T-cell (primary cell): ENCODE data around the gene ALX4. TPM values are rescaled to one million over a fixed set of nuclear protein-coding genes. Genes with fewer than 3 reads are reported as not detected.

ENCODE experiments used
- ATAC-seq, 4 experiments: fragments of 200-7000 bp in 3 of 4; fragments of 150-1000 bp in 1 of 4; cut with Tn5 transposase; replicated peaks in 1 of 4; 1 replicate in 3 of 4; 2 replicates in 1 of 4; pipeline ENCODE4 v1.10.0; 2021; ENCODE audit warnings: moderate library complexity in 3 of 4, mild to moderate bottlenecking in 2 of 4, moderate number of reproducible peaks in 1 of 4
- CTCF ChIA-PET, 2 donors: fragments of 300-600 bp; sonication (Branson Sonifier 250); formaldehyde crosslinking; loops; one replicate each; lab custom pipeline; 2022; ENCODE audit warnings: antibody characterized with exemption in 2 of 2; lab: Charles Lee
- POLR2A ChIA-PET, 2 donors: fragments of 300-600 bp; sonication (Branson Sonifier 250); formaldehyde crosslinking; loops; one replicate each; lab custom pipeline; 2022; ENCODE audit warnings: antibody characterized with exemption in 2 of 2; lab: Charles Lee
- DNase-seq, 35 experiments: peaks; one replicate each; pipeline versions ENCODE4 v3.0.0 to v3.0.0-alpha.2; 2013 to 2023
- H3K27ac ChIP-seq: one replicate; pipeline ENCODE4 v1.5.1; 2013; ENCODE audit warnings: low read length
- H3K27me3 ChIP-seq, 2 experiments: replicated peaks in 1 of 2; 1 replicate in 1 of 2; 2 replicates in 1 of 2; pipeline versions ENCODE4 v1.6.1 to v1.7.0; 2013; ENCODE audit warnings: low read length in 1 of 2, mixed read lengths in 1 of 2; ENCODE audit not compliant: control insufficient read depth in 2 of 2, insufficient read depth in 2 of 2; ENCODE audit errors: extremely low read depth in 1 of 2
- H3K36me3 ChIP-seq, 2 donors: 1 replicate in 1 of 2; 2 replicates in 1 of 2; pipeline versions ENCODE4 v1.6.1 to v1.7.0; 2013; ENCODE audit warnings: low read length in 1 of 2; ENCODE audit not compliant: control insufficient read depth in 2 of 2, insufficient read depth in 1 of 2; ENCODE audit errors: extremely low read depth in 1 of 2
- H3K4me1 ChIP-seq, 2 experiments: 1 replicate in 1 of 2; 2 replicates in 1 of 2; pipeline versions ENCODE4 v1.6.1 to v1.7.0; 2013; ENCODE audit warnings: low read length in 2 of 2, mixed read lengths in 1 of 2; ENCODE audit not compliant: insufficient read depth in 2 of 2, control insufficient read depth in 1 of 2; ENCODE audit errors: extremely low read depth in 1 of 2
- H3K4me3 ChIP-seq, 2 donors: 1 replicate in 1 of 2; 2 replicates in 1 of 2; pipeline versions ENCODE4 v1.5.1 to v1.7.0; 2013; ENCODE audit warnings: mild to moderate bottlenecking in 2 of 2, low read length in 1 of 2, moderate library complexity in 1 of 2; ENCODE audit not compliant: control insufficient read depth in 1 of 2; ENCODE audit errors: extremely low read depth in 1 of 2
- H3K9me3 ChIP-seq: 2 replicates; pipeline ENCODE4 v1.7.0; 2013
- H3K27ac Mint-ChIP-seq, 2 donors: one replicate each; pipeline ENCODE4 v1.8.0; 2020 to 2021; ENCODE audit warnings: mild to moderate bottlenecking in 2 of 2, mixed read lengths in 2 of 2
- H3K27me3 Mint-ChIP-seq, 2 donors: one replicate each; pipeline ENCODE4 v1.8.0; 2021 to 2022; ENCODE audit warnings: mixed read lengths in 2 of 2
- H3K36me3 Mint-ChIP-seq: one replicate; pipeline ENCODE4 v1.8.0; 2021; ENCODE audit warnings: mixed read lengths
- H3K4me1 Mint-ChIP-seq, 3 donors: one replicate each; pipeline ENCODE4 v1.8.0; 2020 to 2022; ENCODE audit warnings: mixed read lengths in 3 of 3, mild to moderate bottlenecking in 1 of 3
- H3K4me3 Mint-ChIP-seq, 3 donors: one replicate each; pipeline ENCODE4 v1.8.0; 2020 to 2022; ENCODE audit warnings: mild to moderate bottlenecking in 3 of 3, mixed read lengths in 3 of 3, moderate library complexity in 3 of 3
- H3K9me3 Mint-ChIP-seq, 3 donors: one replicate each; pipeline ENCODE4 v1.8.0; 2020 to 2022; ENCODE audit warnings: mixed read lengths in 3 of 3
- WGBS: methylation state at CpG from one replicate; pipeline ENCODE4 v1.1.5; 2013; ENCODE audit warnings: missing lambda C conversion rate; ENCODE audit not compliant: insufficient coverage; 5-methylcytosine and 5-hydroxymethylcytosine counted together
- total RNA-seq, 35 experiments: library from RNA in 6 of 35; stranded (reverse) in 6 of 35; fragments of 120-200 nt in 1 of 35; gene quantifications; one replicate each; pipeline versions ENCODE4 v1.2.1 to v1.2.4 and lab custom pipeline; 2013 to 2026

Gene ALX4
- total RNA-seq, 5 donors from 2014 or later (not counting 1 experiment from before 2014, with no cell fraction given), result not detected

GRCh38 chr11:44257338-44258189, 52.4 kb downstream of the ALX4 start:
- peaks cover 0 to 22% of the 10 kb centered on the region in 2 experiments for H3K4me1 ChIP-seq
- peaks cover 7% of the 10 kb centered on the region for H3K36me3 Mint-ChIP-seq
- ChIA-PET CTCF (interaction anchor here in 1 of 2 donors (0.6 kb wide), 1 partner anchor 298 kb away, joined by 9 read pairs; no protein-coding TSS in a partner anchor), POLR2A (interaction anchor here in 1 of 2 donors (0.6 kb wide), 1 partner anchor 347 kb away, joined by 3 read pairs; no protein-coding TSS in a partner anchor)
- H3K4me3 Mint-ChIP-seq, result peak overlapping the region; percentile 2 to 28 (median 16)
- peaks cover 6 to 11% (median 7%) of the 10 kb centered on the region in 3 donors for H3K9me3 Mint-ChIP-seq
- H3K36me3 ChIP-seq, result no peaks in the 10 kb centered on the region
- no peak overlapping the region for H3K27ac ChIP-seq
- WGBS, result 100% methylated on average over 2 of the region's 8 CpGs
- peak overlapping the region; percentile 50 to 72 for H3K27ac Mint-ChIP-seq
- no peak overlapping the region for H3K4me3 ChIP-seq
- H3K27me3 Mint-ChIP-seq, result peaks cover 1 to 2% of the 10 kb centered on the region in 2 donors
- H3K9me3 ChIP-seq, result no peaks in the 10 kb centered on the region
- ATAC-seq (peak in 1 of 4 experiments; percentile 29), DNase-seq (no peak)
- peaks cover 0 to 4% of the 10 kb centered on the region in 2 experiments for H3K27me3 ChIP-seq
- peaks cover 7 to 39% (median 18%) of the 10 kb centered on the region in 3 donors for H3K4me1 Mint-ChIP-seq

GRCh38 chr11:44256673-44257291, 53.2 kb downstream of the ALX4 start:
- Mint-ChIP-seq H3K9me3 (peaks cover 14 to 17% (median 14%) of the 10 kb centered on the region in 3 donors), H3K27ac (peak overlapping the region; percentile 50 to 72), H3K4me1 (peaks cover 7 to 39% (median 18%) of the 10 kb centered on the region in 3 donors), H3K4me3 (peak overlapping the region in 2 of 3 donors; percentile 16 to 28), H3K27me3 (no peaks in the 10 kb centered on the region), H3K36me3 (peaks cover 15% of the 10 kb centered on the region)
- Histone ChIP-seq H3K9me3 (no peaks in the 10 kb centered on the region), H3K4me3 (no peak overlapping the region), H3K4me1 (peaks cover 0 to 22% of the 10 kb centered on the region in 2 experiments), H3K36me3 (no peaks in the 10 kb centered on the region), H3K27me3 (peaks cover 0 to 4% of the 10 kb centered on the region in 2 experiments), H3K27ac (no peak overlapping the region)
- ChIA-PET POLR2A (interaction anchor here in 1 of 2 donors (0.6 kb wide), 1 partner anchor 348 kb away, joined by 3 read pairs; no protein-coding TSS in a partner anchor), CTCF (no interaction called here)
- DNase-seq, result no peak
- WGBS, result 40% methylated on average over 1 of the region's 4 CpGs
- no peak for ATAC-seq

- H3K9me3 Mint-ChIP-seq, result peaks cover 16 to 26% (median 21%) of the 10 kb centered on the region in 3 donors
- ChIA-PET CTCF (no interaction called here), POLR2A (interaction anchor here in 1 of 2 donors (0.5 kb wide), 1 partner anchor 12 kb away, joined by 3 read pairs; no protein-coding TSS in a partner anchor)
- no peaks in the 10 kb centered on the region for H3K27me3 Mint-ChIP-seq
- WGBS, result 90% methylated on average over 2 of the region's 6 CpGs
- peaks cover 0 to 22% of the 10 kb centered on the region in 2 experiments for H3K4me1 ChIP-seq
- H3K27ac Mint-ChIP-seq, result no peak overlapping the region
- peaks cover 27% of the 10 kb centered on the region for H3K36me3 Mint-ChIP-seq
- ATAC-seq (no peak), DNase-seq (no peak)
- peaks cover 0 to 4% of the 10 kb centered on the region in 2 experiments for H3K27me3 ChIP-seq
- no peak overlapping the region for H3K4me3 ChIP-seq
- H3K4me3 Mint-ChIP-seq, result no peak overlapping the region
- no peak overlapping the region for H3K27ac ChIP-seq
- H3K4me1 Mint-ChIP-seq, result peaks cover 7 to 39% (median 18%) of the 10 kb centered on the region in 3 donors
- H3K9me3 ChIP-seq, result no peaks in the 10 kb centered on the region
- peaks cover 0 to under 1% of the 10 kb centered on the region in 2 donors for H3K36me3 ChIP-seq
Observed at GRCh38 chr11:44255406-44256071, 54.4 kb downstream of the ALX4 start.

- no CpG with 5 or more reads among the region's 2 CpGs for WGBS
- no peak overlapping the region for H3K27ac Mint-ChIP-seq
- ChIA-PET POLR2A (no interaction called here), CTCF (interaction anchor here in 1 of 2 donors (0.8 kb wide), 1 partner anchor 43 kb away, joined by 4 read pairs; no protein-coding TSS in a partner anchor)
- H3K36me3 Mint-ChIP-seq, result peaks cover 45% of the 10 kb centered on the region
- peaks cover 16 to 26% (median 24%) of the 10 kb centered on the region in 3 donors for H3K9me3 Mint-ChIP-seq
- H3K27me3 Mint-ChIP-seq, result no peaks in the 10 kb centered on the region
- peaks cover 7 to 23% (median 13%) of the 10 kb centered on the region in 3 donors for H3K4me1 Mint-ChIP-seq
- H3K4me3 Mint-ChIP-seq, result no peak overlapping the region
- no peaks in the 10 kb centered on the region for H3K9me3 ChIP-seq
- peaks cover 1 to 4% of the 10 kb centered on the region in 2 donors for H3K36me3 ChIP-seq
- no peaks in the 10 kb centered on the region for H3K27me3 ChIP-seq
- no peak overlapping the region for H3K27ac ChIP-seq
- DNase-seq (no peak), ATAC-seq (no peak)
- no peak overlapping the region for H3K4me3 ChIP-seq
- peaks cover 0 to 12% of the 10 kb centered on the region in 2 experiments for H3K4me1 ChIP-seq
Observed at GRCh38 chr11:44252999-44253602, 56.8 kb downstream of the ALX4 start.

GRCh38 chr11:44250421-44250820, 59.5 kb downstream of the ALX4 start:
- Mint-ChIP-seq H3K27me3 (no peaks in the 10 kb centered on the region), H3K4me1 (no peaks in the 10 kb centered on the region), H3K9me3 (peaks cover 16 to 26% (median 24%) of the 10 kb centered on the region in 3 donors), H3K4me3 (no peak overlapping the region), H3K36me3 (peaks cover 66% of the 10 kb centered on the region), H3K27ac (no peak overlapping the region)
- CTCF ChIA-PET, result interaction anchor here in 1 of 2 donors (0.5 kb wide), 1 partner anchor 88 kb away, joined by 3 read pairs; no protein-coding TSS in a partner anchor
- WGBS, result 78% methylated on average over 4 of the region's 6 CpGs
- H3K9me3 ChIP-seq, result no peaks in the 10 kb centered on the region
- POLR2A ChIA-PET, result no interaction called here
- H3K27ac ChIP-seq, result no peak overlapping the region
- H3K27me3 ChIP-seq, result no peaks in the 10 kb centered on the region
- peaks cover 3 to 4% of the 10 kb centered on the region in 2 donors for H3K36me3 ChIP-seq
- H3K4me3 ChIP-seq, result no peak overlapping the region
- DNase-seq (no peak), ATAC-seq (no peak)
- H3K4me1 ChIP-seq, result no peaks in the 10 kb centered on the region
